Stimulated activated CD8-positive, alpha-beta memory T cell treated with anti-CD3 and anti-CD28 coated beads, Interleukin-15, amount 100 ng/mL, for 4 hours (primary cell): ENCODE data around the gene CCNL1.

Experiments
- DNase-seq, 2 donors: peaks; one replicate each; pipeline ENCODE4 v3.0.0-alpha.2; 2020; ENCODE audit warnings: low read depth in 2 of 2

CCNL1 gene

DNA sequence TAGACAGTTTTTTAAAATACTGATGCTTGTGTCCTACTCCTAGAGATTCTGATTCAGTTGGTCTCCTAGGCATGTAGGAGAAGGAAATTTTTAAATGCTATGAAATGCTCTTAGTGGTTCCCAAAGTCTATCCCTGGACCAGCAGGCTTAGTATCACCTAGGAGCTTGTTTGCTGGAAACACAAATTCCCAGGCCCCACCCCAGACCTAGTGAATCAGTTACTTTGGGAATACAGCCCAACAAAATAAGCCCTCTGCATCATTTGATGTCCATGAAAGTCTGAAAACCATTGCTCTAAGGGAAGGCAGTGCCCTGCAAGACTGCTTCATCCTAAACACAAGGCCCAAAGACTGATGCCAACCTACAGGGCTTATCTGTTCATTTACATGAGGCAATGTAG lies 36.3 kb downstream of the CCNL1 start:
- no peak for DNase-seq

DNA sequence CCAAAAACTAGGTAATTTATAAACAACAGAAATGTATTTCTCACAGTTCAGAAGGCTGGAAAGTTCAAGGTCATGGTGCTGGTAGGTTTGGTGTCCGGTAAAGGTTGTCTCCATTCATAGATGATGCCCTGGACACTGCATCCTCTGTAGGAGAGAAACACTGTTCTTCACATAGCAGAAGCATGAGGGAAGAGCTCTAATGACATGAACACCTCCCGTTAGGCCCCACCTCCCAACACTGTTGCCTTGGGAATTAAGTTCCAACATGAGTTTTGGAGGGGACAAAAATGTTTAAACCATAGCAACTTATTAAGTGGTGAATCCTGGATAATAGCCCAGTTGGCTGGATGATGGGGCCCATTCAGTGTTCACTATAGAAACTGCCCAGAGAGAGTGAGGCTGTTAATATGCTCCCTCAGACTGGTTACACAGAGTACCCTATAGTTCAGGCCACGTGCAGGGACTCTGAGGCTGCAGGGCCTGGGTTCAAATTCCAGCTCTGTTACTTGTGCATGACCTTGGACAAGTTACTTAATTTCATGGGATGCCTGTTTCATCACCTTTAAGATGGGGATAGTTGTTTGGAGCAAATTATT lies 37.0 kb downstream of the CCNL1 start:
- DNase-seq = no peak

DNA sequence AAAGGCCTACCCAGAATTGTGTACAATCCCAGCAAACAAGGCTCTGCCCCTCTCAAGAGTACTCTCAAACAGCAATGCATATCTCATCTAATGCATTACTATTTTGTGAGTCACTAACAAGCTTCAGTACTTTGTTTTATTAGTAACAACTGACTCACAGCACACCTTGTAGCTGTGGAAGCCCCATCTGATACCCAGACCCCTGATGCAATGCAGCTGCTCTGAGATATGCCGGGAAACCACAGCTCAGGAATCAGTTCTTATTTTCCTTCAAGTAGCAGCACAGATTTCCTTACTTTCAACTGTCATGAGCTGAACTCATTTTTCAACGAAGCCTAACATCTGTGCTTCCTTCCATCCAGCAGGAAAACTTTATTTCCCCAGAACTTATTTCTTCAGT lies 37.8 kb downstream of the CCNL1 start:
- DNase-seq = no peak

GRCh38 chr3:157121522-157121921 lies 38.4 kb downstream of the CCNL1 start:
- no peak for DNase-seq

GRCh38 chr3:157120071-157120892 lies 39.7 kb downstream of the CCNL1 start:
- DNase-seq = no peak

GRCh38 chr3:157119369-157119951 lies 40.5 kb downstream of the CCNL1 start:
- DNase-seq = no peak

GRCh38 chr3:157117875-157118654 lies 41.9 kb downstream of the CCNL1 start:
- DNase-seq = no peak

DNA sequence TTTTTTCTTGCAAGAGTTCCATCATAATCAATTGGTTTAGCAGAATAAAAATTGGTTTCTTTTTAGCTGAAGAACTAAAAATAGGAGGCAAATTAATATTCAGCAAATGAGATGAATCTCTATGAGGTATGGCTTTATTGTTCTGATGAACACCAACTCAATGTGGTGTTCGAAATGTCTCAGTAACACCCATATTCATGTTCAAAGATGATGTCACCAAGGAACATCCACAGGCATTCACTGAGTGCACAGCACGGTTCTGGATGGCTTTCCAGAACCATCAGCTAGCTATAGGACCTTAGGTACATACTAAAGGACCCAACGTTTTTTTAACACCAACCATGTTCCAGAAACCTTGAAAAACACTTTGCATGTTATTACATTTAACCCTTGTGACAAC lies 42.7 kb downstream of the CCNL1 start:
- DNase-seq = no peak

DNA sequence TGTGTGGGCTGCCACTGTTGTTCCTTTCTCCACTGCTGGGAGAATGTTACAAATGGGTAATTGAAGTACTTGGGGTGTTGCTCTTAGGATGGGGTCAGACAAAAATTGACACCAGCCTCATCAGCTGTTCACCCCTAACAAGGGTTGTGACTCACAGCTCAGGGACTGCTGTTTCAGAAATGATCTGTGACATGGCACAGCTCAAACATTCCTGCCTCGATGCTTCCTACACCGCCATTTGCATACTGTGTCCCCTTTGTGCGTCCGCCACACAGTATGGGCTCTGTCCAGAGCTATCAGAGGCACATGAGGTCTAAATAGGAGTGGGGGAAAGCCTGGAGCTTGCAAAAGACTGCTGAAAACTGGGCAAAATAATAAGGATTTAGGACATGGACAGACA lies 43.9 kb downstream of the CCNL1 start:
- no peak for DNase-seq

DNA sequence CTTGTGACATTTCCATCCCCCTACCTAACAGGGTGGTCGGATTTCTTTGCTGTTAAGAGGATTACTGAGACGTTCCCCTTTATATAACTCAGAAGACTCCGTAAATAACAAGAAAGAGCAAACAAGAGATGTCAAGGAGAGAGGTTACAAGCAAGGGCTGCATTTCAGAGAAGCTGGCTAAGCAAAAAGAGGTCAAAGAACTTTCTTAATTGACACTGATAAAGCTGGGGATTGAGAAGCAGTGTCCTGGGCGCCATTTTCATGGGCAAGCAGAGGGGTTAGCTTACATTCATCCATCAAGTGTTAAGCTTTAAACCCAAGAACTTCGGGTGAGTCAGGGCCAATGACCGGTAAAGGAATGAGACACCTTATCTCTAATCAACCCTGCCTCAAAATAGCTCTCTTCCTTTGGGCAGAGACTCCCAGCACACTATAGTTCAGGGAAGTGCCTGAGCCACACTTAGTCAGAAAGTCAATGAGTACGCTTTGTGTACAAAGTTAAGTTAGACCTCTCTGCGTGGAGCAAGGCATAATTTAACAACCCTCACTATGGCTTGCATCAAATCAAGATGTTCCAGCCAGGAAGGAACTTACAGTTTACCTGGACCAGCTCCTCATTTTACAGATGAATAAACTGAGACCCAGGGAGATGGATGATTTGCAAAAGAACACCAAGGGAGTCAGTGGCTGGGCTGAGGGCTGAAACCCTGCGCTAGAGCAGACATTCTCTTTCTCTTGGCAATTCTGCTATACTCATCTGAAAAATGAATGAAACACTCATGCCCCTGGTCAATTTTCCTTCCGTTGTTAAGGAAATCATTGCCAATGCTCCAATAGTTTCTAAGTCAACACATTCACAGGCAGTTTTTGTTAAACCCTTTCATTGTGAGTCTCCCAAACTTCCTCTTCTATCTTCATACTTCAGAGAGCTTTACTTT lies 44.6 kb downstream of the CCNL1 start:
- no peak for DNase-seq

GRCh38 chr3:157113832-157114505 lies 46.0 kb downstream of the CCNL1 start:
- no peak for DNase-seq

DNA sequence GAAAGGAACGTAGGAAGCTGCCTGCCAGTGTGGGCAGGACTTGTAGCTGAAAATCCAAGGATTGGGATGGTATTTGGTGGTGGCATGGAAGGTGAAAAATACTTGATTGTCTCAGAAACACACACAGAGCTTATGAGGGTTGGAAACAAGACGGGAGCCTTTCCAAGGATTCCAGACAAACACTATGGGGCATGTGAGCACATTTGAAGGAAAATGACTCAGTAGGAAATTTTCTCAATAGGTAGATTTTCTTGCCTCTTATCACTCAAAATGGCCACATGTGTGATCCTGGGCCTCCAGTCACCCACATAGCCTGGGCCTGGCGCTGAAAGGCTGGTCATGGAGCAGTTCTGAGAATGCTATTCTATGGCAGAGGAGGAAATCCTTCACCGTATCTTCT lies 47.4 kb downstream of the CCNL1 start:
- DNase-seq = no peak

- no peak for DNase-seq
Measured at GRCh38 chr3:157111518-157111917, 48.4 kb downstream of the CCNL1 start.

- no peak for DNase-seq
Measured at GRCh38 chr3:157110761-157111278, 49.1 kb downstream of the CCNL1 start.

DNA sequence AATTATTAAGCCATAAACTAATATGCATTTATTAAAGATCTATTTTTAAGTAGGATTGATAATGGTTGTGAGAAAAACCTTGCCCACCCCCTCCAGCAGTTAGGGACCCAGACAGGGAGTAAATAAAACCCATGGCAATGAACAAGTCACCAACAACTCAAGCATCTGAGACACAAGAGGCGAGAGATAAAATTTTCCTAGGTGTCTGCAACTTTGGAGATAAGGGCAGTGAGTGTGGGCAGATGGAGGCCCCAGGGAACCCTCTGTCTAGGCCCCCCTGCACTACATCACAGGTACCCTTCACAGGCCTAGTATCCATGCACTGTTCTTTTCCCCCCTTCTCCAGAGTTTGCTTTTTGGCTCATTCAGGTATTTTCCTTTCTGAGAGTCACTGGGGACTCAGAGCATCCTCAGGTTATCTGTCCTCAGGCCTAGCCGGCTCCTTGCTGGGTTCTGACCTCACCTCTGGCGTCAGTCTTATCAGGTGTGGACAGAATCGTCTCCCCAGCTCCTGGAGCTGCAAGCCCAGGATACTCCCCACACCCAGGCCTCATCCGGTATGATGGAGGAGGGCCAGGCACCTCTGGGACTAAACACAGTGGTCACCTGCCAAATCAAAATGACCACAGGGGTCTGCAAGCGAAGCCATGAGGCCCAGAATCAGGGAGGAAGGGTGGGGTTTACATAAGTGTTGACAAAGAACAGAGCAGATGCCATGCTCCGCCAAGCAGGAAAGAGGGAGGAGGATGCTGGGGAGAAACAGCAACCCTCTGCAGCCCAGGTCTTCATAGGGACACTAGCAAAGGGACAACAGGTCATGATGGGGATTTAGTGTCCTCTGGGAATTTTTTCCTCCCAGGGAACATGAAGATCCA lies 50.4 kb downstream of the CCNL1 start:
- no peak for DNase-seq

DNA sequence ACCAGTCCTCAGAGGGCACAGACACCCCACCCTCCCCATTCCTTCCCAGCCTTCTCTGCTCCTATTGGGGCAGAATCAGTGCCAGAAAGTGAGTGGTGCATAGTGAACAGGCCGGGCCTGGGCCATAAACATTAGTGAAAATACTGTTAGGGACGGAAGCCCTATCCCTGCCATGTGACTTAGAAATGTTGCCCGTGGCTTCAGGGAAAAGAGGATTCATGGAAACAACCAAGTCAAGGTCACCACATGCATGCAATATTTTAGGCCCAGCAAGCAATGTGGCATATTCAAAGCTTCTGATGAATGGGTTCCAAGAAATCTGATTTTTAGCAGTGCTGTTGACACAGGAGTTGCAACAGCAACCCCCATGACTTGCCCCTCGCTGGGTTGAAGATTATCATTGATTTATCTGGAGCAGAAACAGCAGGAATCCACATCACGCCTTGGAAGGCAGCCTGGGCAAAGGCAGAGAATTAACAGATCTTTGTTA lies 52.3 kb downstream of the CCNL1 start:
- DNase-seq = no peak

DNA sequence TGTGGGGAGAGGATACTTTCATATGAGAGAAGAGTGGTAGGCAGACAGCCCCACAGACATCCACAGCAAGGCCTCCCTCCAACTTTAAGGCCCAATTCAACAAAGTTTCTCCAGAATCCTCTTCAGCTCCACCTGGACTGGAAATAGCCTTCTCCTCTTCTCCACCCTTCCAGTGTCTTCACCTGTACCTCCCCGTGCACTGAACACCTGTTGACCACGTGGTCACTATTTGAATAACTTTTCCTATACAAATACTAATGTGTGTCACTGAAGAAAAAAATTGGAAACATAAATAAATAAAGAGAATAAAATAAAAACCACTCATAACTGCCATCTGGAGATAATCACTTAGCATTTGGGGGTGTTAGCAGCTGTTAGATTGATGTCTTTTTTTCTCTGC lies 52.9 kb downstream of the CCNL1 start:
- DNase-seq = no peak

- no peak for DNase-seq
Measured at GRCh38 chr3:157104928-157105652, 54.9 kb downstream of the CCNL1 start.

- DNase-seq = no peak
Measured at GRCh38 chr3:157104521-157104920, 55.4 kb downstream of the CCNL1 start.
